Omental fat pad (tissue), 4 donors: ENCODE measurements around the gene SAFB2. TPM values are rescaled to one million over a fixed set of nuclear protein-coding genes. Genes with fewer than 3 reads are reported as not detected.

Experiments
- ATAC-seq: fragments of 150-250 bp; one replicate; pipeline ENCODE4 v1.9.1; 2016; ENCODE audit warnings: mild to moderate bottlenecking, moderate library complexity; ENCODE audit not compliant: low FRiP score
- DNase-seq: peaks from one replicate; pipeline ENCODE4 v3.0.0-alpha.2; 2019; ENCODE audit warnings: low spot score
- CTCF ChIP-seq, 3 donors: fragments of 450-650 bp; IDR thresholded peaks; one replicate each; pipeline ENCODE4 v1.5.1; 2016 to 2017; ENCODE audit warnings: antibody characterized with exemption in 3 of 3, mild to moderate bottlenecking in 3 of 3, moderate library complexity in 2 of 3
- total RNA-seq, 4 donors: library from RNA; depleted of rRNA; stranded (reverse); fragments of >200 nt; gene quantifications; one replicate each; pipeline ENCODE4 v1.1.0, GENCODE V29; 2016

SAFB2 gene
- total RNA-seq, 4 donors from 2014 or later: 32.0 to 77.9 (median 51.1) TPM

GRCh38 chr19:5590865-5591154, 31.8 kb downstream of the SAFB2 start:
- DNase-seq (no peak), ATAC-seq (no peak)
- no peak for TF ChIP-seq CTCF (IDR thresholded peaks at IDR 0.05)

DNA sequence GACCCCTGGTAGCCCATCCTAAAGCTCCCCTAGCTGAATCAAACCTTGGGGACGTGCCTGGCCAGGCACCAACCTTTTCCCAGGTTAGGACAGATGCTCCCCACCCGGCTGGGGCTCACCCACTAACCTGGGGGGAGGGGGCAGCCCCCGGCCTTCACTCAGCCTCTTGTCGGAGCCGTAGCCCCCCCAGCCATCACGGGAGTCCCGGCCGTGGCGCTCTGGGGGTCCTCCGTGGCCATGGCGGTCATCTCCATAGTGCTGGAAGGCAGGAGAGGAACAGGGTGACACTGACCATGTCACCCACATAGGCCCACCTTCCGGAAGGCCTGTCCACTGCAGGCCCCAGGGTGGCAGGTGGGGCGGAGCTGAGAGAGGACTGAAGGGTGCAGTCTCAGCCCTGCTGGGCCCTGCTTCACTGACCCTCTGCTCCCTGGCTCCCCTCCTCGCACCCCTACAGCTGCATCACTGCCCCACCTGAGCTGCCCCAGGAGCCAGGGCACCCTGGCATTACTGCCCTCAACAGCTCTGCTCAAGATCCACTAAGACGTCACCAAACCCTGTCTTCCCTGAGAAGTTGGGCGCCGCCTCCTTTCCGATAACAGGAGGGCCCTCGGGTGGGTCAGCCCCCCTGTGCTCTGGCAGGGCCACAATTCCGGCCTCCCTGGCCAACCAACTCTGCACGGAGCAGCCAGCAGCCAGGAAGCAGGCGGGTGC, 32.3 kb downstream of the SAFB2 start:
- DNase-seq: no peak
- no peak for TF ChIP-seq CTCF (IDR thresholded peaks at IDR 0.05)
- ATAC-seq: no peak

DNA sequence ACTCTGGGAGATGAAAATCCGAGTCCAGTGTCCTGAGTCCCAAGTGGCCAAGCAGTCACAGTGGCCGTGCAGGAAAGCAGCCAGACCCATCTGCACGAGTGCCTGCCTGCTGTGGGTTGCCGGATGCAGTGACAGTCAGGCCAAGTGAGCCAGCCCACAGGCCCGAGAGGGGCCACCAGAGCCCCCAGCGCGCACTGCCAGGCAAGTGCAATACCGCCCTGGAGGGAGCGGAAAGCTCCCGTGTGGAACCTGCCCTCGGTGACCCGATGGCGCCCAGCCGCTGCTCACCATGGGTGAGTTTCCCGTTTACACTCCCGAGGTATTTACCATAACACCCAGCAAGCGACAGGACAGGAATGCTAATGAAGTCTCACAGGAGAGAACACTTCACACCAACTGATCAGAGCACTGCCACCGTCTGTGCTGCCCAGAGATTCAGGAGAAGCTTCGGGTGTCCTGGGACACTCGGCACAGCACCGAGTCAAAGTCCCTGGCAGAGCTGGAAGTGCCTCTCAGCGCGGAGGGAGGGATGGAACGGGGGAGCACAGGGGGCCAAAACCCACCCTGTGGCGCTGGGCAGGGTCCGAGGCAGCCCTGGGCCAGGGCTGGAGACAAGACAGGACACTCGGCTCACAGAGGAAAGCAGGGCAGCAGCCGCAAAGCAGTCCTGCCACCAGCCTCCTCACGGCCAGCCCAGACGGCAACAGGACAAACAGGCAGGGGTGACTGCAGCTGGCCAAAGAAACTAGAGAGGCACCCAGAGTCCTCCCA, 33.5 kb downstream of the SAFB2 start:
- no peak for TF ChIP-seq CTCF (IDR thresholded peaks at IDR 0.05)
- ATAC-seq (no peak), DNase-seq (no peak)

DNA sequence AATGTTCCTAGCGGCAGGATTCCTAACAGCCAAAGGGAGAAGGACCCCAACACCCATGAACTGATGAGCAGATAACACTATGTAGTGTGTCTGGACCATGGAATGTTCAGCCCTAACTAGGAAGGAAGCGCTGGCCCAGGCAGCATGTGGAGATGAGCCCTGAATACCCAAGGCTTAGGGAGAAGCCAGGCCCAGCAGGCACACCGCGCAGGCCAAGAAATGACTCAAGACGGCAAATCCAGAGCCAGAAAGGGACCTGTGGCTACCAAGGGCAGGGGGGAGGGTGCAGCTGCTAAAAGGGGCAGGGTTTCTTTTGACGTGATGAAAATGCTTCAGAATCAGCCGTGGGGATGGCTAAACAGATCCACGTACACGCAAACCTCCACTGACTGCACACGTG, 34.1 kb downstream of the SAFB2 start:
- DNase-seq (no peak), ATAC-seq (no peak)
- TF ChIP-seq CTCF (IDR thresholded peaks at IDR 0.05): no peak

GRCh38 chr19:5587661-5588060, 34.9 kb downstream of the SAFB2 start:
- TF ChIP-seq CTCF (IDR thresholded peaks at IDR 0.05): no peak
- ATAC-seq (no peak), DNase-seq (no peak)

- no peak for TF ChIP-seq CTCF (IDR thresholded peaks at IDR 0.05)
- no peak for DNase-seq
- no peak for ATAC-seq
Measured at GRCh38 chr19:5587071-5587455, 35.5 kb downstream of the SAFB2 start.
